Left ventricle myocardium superior (tissue), 1 donor: ENCODE results near the gene MMP25. TPM values are rescaled to one million over a fixed set of nuclear protein-coding genes. Genes with fewer than 3 reads are reported as not detected.
A peak's percentile ranks its signal among the peaks of the same experiment; 100 is the strongest.

ENCODE experiments used
- ATAC-seq: fragments of 200-7000 bp; cut with Tn5 transposase; one replicate; pipeline ENCODE4 v1.9.1; 2020; ENCODE audit warnings: mild to moderate bottlenecking, moderate library complexity
- DNase-seq: peaks from one replicate; pipeline ENCODE4 v3.0.0-alpha.2; 2020
- intact Hi-C: fragments of 100-400 bp; cut with micrococcal nuclease; formaldehyde crosslinking; loops from one replicate; pipeline ENCODE4 v1.11.0; 2022
- total RNA-seq: library from RNA; stranded (reverse); fragmentation: NEBNext Ultra II Directional; extraction: Animal tissue kit (Norgen Biotek cat#: 25700); gene quantifications from one replicate; pipeline ENCODE4 v1.2.1, GENCODE V29; 2021
- donor health status: DM: no; HTN: yes; CAD: no; lungs with severe emphysema.

MMP25 gene
- total RNA-seq, 1 donor from 2014 or later: 2.8 TPM

GRCh38 chr16:3086596-3087242 lies 40.4 kb downstream of the MMP25 start:
- intact Hi-C loops: no loop called here
- DNase-seq (no peak), ATAC-seq (peak; percentile 67)

- DNase-seq: peak; percentile 60
- ATAC-seq: peak; percentile 72
- intact Hi-C loops: no loop called here
Measured at GRCh38 chr16:3087243-3088235, 41.2 kb downstream of the MMP25 start.

GRCh38 chr16:3088450-3088849 lies 42.1 kb downstream of the MMP25 start:
- no peak for DNase-seq
- ATAC-seq: no peak
- intact Hi-C loops: no loop called here

- intact Hi-C loops: no loop called here
- ATAC-seq (no peak), DNase-seq (no peak)
Measured at GRCh38 chr16:3088925-3089716, 42.8 kb downstream of the MMP25 start.

- DNase-seq (no peak), ATAC-seq (no peak)
- intact Hi-C loops: no loop called here
Measured at GRCh38 chr16:3089717-3090592, 43.6 kb downstream of the MMP25 start.

- DNase-seq (no peak), ATAC-seq (no peak)
- intact Hi-C loops: no loop called here
Measured at GRCh38 chr16:3091551-3091950, 45.2 kb downstream of the MMP25 start.

GRCh38 chr16:3092501-3092941 lies 46.2 kb downstream of the MMP25 start:
- no peak for DNase-seq
- ATAC-seq: no peak
- intact Hi-C loops: no loop called here

GRCh38 chr16:3094289-3095027 lies 48.1 kb downstream of the MMP25 start:
- intact Hi-C loops: no loop called here
- no peak for ATAC-seq
- no peak for DNase-seq

GRCh38 chr16:3095869-3096268 lies 49.5 kb downstream of the MMP25 start:
- intact Hi-C loops: no loop called here
- DNase-seq (no peak), ATAC-seq (peak; percentile 19)

- intact Hi-C loops: no loop called here
- ATAC-seq (no peak), DNase-seq (no peak)
Measured at GRCh38 chr16:3096362-3096761, 50.0 kb downstream of the MMP25 start.

GRCh38 chr16:3097266-3097665 lies 50.9 kb downstream of the MMP25 start:
- ATAC-seq (no peak), DNase-seq (no peak)
- intact Hi-C loops: no loop called here

GRCh38 chr16:3098459-3099394 lies 52.4 kb downstream of the MMP25 start, which contains the start of gene ZSCAN10:
Gene ZSCAN10 (minus strand): TSS chr16:3099294. CDS start chr16:3092937, 6,357 bp downstream.
- DNase-seq: no peak
- no peak for ATAC-seq
- intact Hi-C loops: no loop called here

GRCh38 chr16:3099395-3099731 lies 53.0 kb downstream of the MMP25 start:
- ATAC-seq: no peak
- no peak for DNase-seq
- intact Hi-C loops: no loop called here

- ATAC-seq: peak; percentile 94
- intact Hi-C loops: no loop called here
- peak; percentile 94 for DNase-seq
Measured at GRCh38 chr16:3099732-3100499, 53.6 kb downstream of the MMP25 start.

- ATAC-seq: no peak
- DNase-seq: no peak
- intact Hi-C loops: no loop called here
Measured at GRCh38 chr16:3101018-3101840, 54.9 kb downstream of the MMP25 start.
